DMS 273 treated with DMSO at 0.1 percent for 48 hours (cell line): ENCODE measurements around the gene BRD3.

Experiments used
- DNase-seq: peaks from one replicate; lab custom pipeline; 2025; lab: John Stamatoyannopoulos, UW

BRD3 gene

DNA sequence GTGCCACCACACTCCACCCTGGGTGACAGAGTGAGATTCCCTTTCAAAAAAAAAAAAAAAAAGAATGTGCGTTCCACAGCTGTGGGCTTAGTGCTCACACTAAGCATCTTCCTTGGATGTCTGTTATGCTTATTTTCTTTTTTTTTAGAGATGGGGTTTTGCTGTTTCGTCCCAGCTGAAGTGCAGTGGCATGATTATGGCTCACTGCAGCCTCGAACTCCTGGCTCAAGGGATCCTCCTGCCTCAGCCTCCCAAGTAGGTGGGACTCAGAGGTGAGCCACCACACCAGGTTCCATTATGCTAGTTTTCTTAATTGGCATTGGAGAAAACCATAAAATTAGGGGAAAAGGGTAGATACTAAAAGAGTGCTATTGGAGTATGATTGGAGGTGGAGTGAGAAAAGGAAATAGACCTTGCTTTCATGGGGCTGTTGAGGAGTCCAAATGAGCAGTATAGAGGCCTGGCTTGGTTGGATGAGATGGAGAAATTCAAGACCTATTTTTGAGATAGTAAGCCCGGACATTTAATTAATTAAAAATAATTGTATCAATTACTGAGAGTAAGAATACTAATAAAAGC is 43.5 kb downstream of the BRD3 start:
- DNase-seq = no peak

DNA sequence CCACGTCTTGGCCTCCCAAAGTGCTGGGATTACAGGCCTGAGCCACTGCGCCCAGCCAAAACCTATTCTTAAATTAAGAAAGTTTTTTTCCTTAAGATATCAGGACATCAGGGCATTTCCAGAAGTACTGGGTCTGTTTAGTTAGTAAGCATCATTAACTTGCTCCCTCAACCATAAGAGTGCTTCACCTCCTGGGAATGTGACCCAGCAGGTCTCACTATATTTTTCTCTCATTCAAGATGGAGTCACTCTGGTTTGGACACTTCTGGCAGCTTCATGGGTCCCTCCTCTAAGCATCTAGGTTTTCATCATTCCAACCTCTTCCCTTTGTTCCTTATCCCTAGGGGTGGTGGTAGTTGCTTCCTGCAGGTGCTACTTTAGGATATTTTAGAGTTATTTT is 52.9 kb downstream of the BRD3 start:
- DNase-seq = no peak

DNA sequence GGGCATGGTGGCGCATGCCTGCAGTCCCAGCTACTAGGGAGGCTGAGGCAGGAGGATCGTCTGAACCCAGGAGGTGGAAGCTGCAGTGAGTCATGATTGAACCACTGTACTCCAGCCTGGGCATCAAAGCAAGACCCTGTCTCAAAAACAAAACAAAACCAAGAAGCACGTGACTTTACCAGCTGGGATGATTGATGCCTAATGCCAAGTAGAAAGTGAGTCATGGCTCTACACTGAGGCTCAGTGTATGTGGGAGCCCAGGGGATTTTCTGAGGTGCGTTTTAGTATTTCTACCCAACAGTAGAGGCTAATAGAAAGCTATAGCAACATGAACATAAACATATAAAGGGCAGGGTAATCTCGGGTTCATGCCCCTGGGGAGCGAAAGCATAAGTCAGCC is 56.4 kb downstream of the BRD3 start:
- DNase-seq = no peak

DNA sequence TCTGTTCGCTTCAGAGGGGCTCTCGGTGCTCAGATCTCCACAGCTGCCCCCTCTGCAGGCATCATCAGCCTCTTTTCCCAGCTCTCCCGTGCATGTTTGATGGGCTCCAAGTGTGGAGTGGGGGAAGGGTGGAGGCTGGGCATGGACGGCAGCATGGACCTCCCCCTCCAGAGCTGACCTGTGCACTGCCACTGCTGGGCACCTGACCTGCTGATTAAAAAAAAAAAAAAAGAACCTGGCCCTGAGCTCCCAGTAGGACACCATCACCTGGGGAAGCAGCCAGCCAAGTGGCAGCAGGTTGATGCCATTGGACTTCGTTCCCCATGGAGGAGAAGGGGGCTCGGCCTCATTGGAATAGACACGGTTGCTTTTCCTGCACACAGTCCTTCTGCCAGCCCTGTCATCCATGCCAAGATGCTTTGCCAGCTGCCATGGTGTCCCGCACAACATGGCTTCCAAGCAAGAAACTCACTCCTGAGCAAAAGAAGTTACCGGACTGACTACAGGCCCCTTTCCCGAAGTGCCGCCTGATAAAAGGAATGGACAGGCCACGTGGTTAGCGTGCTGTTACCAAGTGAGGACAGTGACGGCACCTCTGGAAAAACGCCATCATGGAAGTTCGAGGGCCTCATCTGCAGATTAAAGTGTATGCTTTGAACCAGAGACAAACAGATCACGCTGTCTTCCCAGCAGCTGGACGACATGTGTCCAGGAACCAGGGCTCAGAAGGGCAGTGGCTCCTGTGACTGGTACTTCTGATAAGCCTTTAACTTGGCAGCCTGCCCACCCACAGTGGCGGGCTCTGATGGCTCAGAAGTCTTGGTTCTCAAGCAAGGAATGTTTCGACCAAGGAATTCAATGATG is 57.3 kb downstream of the BRD3 start:
- DNase-seq = no peak

DNA sequence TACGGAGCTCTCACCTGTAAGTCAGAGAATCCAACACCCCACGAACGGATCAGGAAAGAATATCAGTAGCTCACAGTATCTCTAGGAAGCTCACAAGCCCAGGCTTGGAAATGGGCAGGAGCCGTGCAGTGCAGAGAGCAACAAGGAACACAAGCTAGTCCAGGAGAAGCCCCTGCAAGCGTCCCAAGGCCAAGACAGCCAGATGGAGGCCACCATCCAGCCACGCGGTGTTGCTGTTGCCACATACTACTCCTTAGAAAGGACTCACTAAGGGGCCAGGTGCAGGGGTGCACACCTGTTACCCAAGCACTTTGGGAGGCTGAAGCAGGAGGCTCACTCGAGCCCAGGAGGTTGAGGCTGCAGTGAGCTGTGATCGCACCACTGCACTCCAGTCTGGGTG is 60.3 kb downstream of the BRD3 start:
- no peak for DNase-seq

DNA sequence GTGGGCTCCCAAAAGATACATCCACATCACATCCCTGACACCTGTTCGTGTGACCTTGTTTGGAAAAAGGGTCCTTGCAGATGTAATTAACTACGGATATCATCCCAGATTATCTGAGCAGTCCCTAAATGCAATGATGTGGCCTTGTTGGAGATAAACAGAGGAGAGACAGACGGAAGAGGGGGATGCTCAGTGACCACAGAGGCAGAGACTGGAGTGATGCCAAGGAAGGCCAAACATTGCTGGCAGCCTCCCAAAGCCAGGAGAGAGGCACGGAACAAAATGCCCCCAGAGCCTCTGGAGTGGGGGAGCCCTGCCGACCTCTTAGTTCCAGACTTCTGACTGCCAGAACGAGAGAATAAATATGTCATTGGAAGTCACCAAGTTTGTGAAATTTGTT is 60.7 kb downstream of the BRD3 start:
- DNase-seq = no peak

DNA sequence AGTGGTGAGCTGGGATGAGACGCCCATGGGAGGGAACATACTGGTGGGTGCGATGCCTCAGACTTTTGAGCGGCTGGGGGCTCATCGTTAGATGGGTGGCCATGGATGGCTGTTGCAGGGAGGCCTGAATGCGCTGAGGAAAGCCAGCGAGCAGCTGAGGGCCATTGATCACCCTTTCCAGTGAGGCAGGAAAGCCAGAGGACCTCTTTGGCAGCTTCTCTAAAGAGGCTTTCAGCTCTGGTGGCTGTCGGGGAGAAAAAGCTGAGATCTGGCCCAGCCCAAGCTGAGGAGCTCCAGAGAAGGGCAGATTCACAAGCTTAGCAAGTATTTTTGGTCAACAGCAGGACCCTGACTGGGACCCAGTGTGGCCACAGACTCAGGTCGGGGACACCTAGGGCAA is 62.4 kb downstream of the BRD3 start:
- DNase-seq = no peak

DNA sequence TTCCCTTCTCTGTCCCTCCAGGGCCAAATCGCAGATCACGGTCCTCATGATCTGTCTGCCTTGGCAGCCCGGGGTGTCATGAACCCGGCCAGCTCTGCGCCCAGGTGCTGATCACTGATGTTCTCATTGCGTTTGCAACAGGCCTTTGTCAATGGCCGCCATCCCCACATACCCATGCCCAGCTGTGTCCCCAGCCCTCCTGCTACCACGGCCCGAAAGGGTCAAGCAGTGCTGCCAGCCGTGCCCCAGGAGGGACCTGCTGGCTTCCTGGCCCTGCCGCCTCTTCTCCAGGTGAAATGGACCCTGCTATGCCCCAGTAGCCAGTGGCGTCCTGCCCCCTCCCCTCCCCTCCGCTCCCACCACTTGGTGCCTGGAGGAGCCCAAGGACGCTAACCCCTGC is 62.9 kb downstream of the BRD3 start:
- no peak for DNase-seq

DNA sequence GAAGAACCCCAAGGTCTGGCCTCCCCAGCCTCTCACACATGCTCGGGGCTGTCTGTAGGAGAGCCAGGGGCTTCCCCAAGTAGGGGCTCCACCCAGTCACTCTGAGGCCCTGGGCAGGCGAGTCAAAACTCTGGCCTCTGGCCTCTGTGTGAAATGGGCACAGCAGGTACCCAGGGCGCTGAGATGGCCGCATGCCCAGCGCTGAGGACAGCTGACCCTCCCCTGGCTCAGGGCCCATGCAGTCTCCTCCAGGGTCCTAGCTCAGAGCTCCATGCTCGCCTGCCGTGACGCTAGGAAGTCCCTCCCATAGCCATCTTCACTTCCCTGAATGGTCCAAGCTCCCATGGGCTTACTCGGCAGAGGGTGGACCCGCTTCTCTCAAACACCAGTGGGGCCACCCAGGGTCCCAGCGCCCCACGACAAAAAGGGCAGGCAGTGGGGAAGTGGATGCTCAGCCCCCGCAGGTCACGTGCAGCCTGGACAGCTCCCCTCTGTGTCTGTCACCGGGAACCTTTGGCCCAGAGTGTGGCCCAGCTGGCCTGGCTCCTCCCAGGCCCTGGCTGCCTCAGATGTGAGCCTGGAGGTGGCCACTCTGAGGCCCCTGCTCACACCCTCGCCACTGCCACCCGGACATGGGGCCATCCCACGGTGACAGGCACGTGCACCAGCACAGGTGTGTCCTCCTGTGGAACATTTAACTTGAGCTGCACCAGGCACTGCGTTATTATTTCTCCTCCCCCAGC is 63.5 kb downstream of the BRD3 start:
- DNase-seq = no peak

DNA sequence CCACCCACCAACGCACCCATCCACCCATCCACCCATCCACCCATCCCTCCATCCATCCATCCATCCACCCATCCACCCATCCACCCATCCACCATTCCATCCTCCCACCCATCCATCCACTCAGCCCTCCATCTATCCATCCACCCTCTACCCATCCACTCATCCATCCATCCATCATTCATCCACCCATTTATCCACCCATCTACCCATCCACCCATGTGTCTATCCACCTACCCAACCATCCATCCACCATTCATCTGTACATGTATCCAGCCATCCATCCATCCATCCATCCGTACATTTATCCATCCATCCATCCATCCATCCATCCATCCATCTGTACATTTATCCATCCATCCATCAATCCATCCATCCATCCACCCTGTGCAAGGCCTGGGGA is 64.6 kb downstream of the BRD3 start:
- DNase-seq = no peak

DNA sequence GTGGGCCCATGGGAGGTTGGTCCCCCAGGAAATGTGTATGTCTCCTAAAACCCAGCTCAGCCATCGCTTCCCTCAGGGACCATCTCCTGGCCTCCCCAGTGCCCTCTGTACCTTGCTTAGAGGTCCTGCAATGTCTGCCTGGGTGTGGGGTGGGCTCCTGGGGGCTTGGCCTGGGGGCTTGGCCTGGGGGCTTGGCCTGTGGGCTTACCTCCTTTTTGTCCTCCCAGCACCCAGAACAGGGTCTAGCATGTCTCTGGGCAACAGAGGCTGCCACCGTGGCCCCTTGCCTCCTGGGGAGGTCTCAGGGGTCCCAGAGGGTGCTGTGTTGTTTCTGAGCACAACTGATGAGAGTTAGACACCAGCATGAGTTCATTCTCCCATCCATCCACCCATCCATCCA is 65.0 kb downstream of the BRD3 start:
- no peak for DNase-seq

DNA sequence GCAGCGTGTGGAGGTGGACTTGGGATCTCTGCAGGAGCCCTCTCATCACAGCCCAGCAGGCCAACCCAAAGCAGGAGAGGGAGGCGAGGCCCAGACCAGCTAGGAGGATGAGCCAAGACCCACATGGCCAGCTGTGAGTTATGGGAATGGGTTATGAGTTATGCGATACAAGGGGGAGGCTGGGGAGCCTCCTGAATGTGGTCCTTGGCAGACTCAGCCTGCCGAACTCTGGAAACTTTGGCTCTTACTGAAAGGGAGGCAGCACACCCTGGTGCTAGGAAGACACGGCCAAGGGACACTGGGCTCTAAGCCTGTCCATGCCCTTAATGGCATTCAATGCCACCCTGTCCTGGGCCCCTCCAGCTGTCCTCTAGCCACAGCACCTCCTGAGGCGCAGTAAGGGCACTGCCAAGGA is 68.0 kb downstream of the BRD3 start:
- no peak for DNase-seq

DNA sequence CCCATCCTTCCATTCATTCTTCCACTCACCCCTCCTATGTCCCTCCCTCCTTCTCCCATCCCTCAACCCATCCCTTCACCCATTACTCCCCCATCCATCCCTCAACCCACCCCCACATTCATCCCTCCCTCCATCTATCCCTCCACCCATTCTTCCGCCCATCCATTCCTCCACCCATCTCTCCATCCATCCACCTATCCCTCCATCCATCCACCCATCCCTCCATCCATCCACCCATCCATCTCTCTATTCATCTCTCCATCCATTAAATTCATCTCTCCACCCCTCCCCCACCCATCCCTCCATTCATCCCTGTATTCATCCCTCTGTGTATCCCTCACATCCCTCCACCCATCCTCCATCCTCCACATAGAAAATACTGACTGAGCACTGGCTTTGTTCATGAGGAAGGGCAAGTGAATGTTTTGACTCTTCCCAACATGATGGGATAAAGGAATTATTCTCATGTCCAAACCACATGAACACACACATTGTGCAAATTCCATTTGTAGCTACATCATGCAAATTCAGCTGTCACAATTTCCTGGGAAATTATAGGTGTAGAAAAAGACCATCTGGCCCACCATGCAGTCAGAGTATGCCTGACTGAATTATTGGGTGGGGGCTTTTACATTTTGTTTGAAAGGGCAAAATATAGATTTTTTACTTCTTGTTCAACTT is 68.8 kb downstream of the BRD3 start:
- no peak for DNase-seq

DNA sequence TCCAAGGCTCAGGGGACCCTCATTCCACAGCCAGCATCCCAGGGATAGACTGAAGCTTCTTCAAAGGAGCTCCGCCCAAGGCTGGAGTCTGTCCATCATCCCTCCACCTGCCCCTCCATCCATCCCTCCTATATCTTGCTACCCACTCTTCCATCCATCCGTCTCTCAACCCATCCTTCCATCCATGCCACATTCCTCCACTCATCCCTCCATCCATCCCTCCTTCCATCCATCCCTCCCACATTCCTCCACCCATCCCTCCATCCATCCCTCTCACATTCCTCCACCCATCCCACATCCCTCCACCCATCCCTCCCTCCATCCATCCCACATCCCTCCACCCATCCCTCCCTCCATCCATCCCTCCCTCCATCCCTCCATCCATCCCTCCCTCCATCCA is 70.2 kb downstream of the BRD3 start:
- no peak for DNase-seq

DNA sequence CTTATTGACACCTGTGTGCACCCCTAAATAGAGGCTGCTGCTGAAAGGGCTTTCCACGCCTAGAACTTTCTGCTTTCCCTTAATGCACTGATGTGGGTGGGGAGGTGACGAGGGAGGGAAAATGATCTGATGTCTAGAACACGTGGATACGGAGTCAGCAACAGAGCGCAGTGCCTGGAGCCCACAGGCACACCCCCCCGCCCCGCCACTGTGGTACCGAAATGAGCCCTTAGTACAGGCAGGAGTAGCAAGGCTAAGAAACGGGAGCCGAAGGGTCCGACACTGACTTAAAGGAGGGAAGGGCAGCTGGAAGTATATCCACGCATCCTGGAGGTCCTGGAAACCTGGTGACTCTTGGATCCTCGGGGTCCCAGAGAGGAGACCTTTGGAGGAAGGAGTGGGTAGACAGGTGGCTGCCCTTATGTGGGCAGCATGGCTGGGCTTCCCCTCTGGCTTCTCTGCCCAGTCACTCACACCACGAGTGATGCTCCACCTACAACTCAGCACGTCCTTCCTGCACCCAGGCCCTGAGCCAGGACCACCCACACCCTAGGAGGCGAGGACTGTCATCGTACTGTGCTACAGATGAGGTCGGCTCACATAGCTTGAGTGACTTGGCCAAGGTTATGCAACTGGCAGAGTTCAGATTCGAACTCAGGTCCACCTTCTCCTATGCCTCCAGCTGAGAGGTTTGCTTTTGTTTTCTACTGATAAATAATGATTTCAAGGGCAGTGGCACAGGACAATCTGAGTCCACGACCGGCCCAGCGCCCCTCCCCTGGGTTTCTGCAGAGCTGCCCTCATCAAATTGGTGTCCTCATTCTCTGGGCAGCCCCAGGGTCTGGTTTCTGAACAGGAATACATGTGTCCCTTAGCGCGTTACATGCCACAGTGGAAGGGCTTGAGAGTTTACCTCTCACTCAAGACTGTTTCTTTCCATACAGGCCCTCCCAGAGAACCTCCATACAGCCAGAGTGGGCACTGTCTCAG is 71.0 kb downstream of the BRD3 start:
- no peak for DNase-seq

DNA sequence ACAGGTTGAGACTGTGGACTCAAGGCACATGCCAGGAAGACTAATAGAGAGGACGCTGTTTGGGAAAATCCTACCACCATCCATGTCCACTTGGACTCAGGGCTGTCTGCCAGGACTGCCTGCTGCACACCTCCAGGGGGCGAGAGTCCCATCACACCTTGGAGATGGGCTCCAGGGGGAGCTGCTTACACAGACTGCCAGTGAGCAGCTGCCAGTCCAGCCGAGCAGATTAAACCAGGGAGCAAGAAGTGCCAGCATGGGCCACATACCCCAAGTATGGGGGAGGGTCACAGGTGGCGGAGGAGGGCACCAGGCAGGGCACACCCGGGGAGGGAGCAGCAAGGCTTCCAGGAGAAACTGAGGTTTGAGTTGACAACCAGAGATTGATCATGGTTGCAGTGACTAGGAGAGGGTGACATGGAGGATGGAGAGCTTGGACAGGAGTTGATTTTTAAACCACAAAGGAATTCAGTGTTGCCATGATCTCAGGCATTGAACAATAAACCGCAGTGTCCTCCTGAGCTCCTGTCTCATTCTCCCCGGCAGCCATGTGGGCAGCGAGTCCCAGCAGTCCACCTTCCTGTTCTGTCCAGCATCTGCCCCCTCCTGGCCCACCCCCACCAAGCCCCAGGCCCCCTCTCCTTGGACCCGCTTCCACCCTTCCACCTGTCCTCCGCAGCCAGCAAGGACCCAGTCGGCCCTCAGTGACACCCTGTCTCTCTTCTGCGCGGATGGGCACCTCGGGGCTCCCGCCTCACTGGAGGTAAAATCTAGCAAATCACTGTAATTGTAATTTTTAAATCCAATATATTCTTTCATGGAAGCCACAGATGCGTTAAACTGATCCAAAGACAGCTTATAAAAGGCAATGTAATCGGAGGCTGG is 72.6 kb downstream of the BRD3 start:
- DNase-seq = no peak

DNA sequence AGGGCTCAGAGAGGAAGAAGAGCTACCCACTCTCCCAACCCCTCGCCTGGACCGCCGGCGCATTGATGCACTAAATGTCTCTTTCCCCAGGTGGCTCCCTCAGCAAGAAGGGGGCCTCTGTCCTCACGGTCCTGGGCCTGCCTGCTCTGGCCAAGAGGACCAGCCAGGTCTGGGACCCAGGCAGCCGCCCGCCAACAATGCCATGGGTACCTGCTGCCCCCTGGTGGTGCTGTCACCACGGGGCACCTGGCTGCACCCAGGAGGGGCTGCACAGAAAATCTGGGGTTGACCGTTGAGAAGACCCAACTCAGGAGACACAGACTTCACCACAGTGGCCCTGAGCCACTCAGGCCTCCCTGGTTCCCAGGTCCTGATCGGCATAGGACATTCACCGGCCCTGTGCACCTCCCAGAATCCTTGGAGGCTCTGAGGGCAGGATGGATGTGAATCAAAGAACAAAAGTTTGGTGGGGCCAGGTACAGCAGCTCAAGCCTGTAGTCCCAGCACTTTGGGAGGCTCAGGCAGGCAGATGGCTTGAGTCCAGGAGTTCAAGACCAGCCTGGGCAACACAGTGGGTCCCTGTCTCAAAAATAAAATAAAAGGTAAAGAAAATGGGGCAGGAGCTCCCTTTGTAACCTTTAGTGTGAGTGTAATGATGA is 73.3 kb downstream of the BRD3 start:
- DNase-seq = no peak

DNA sequence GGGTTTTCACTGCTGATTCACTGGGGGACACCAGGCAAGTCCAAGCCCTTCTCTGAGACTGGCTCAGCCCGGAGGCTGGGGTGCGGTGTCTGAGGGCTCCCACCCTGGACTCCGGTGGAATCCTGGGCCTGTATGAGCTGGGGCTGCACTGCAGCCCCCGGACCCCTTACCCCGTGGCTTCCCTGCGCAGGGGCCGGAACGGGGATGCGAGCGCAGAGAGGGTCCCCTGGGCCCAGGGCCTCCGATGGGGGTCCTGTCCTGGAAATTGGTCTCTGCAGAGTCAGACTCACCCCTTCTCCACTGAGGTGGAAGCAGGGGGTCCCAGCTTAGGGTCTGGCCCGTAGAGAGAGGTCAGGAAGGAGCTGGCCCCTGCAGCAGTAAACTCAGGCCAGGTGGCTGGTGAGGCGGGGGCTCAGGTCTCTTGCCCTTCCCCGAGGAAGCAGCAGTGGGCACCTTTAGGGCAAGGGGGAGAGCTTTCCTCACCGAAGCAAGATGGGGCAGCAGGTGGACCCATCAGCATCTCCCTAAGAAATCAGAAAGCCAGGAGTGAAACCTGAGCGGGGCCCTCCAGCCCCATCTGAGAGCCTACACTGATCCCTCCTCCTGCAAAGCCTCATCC is 74.1 kb downstream of the BRD3 start:
- DNase-seq = no peak
